ENCODE results near the gene TMEM108.

The TMEM108 gene

DNA sequence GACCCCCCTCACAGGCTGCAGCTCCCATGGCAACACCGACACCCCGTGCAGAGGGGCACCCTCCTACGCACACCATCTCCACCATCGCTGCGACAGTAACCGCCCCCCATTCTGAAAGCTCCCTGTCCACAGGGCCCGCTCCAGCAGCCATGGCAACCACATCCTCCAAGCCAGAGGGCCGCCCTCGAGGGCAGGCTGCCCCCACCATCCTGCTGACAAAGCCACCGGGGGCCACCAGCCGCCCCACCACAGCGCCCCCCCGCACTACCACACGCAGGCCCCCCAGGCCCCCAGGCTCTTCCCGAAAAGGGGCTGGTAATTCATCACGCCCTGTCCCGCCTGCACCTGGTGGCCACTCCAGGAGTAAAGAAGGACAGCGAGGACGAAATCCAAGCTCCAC, 341.7 kb downstream of the TMEM108 start (continued):
- TF ChIP-seq ZNF677 (tag by site-specific recombination; IDR thresholded peaks at IDR 0.05) = no peak
- no peak for TF ChIP-seq GLI4 (tag by site-specific recombination; IDR thresholded peaks at IDR 0.05)
- TF ChIP-seq ZNF112 (tag by site-specific recombination; IDR thresholded peaks at IDR 0.05) = no peak
- TF ChIP-seq, protein P1, sequence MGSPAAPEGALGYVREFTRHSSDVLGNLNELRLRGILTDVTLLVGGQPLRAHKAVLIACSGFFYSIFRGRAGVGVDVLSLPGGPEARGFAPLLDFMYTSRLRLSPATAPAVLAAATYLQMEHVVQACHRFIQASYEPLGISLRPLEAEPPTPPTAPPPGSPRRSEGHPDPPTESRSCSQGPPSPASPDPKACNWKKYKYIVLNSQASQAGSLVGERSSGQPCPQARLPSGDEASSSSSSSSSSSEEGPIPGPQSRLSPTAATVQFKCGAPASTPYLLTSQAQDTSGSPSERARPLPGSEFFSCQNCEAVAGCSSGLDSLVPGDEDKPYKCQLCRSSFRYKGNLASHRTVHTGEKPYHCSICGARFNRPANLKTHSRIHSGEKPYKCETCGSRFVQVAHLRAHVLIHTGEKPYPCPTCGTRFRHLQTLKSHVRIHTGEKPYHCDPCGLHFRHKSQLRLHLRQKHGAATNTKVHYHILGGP (tag by site-specific recombination; IDR thresholded peaks at IDR 0.05) = no peak

DNA sequence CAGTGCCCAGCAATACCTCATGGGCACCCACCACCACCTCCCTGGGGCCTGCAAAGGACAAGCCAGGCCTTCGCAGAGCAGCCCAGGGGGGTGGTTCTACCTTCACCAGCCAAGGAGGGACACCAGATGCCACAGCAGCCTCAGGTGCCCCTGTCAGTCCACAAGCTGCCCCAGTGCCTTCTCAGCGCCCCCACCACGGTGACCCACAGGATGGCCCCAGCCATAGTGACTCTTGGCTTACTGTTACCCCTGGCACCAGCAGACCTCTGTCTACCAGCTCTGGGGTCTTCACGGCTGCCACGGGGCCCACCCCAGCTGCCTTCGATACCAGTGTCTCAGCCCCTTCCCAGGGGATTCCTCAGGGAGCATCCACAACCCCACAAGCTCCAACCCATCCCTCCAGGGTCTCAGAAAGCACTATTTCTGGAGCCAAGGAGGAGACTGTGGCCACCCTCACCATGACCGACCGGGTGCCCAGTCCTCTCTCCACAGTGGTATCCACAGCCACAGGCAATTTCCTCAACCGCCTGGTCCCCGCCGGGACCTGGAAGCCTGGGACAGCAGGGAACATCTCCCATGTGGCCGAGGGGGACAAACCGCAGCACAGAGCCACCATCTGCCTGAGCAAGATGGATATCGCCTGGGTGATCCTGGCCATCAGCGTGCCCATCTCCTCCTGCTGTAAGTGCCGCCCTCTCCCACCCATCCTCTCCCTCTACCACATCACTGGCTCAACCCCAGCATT, 342.5 kb downstream of the TMEM108 start:
- Histone ChIP-seq H3K4me3 (ENCODE audit: low read depth, low read length) (no peak overlapping the region), H3K27ac (ENCODE audit: extremely low read depth, low read depth, low read length) (no peak overlapping the region), H3K4me1 (ENCODE audit: control insufficient read depth, insufficient read depth, low read length) (no peaks in the 10 kb centered on the region), H3K36me3 (ENCODE audit: control insufficient read depth in 2 of 2, insufficient read depth in 1 of 2, low read length in 2 of 2) (no peaks in the 10 kb centered on the region), H3K9me3 (ENCODE audit: control insufficient read depth, insufficient read depth, low read depth, low read length) (no peaks in the 10 kb centered on the region)
- ChIA-PET POLR2A (no interaction called here), CTCF (interaction anchor here (5.3 kb wide), 1 partner anchor 339 kb away, joined by 62 read pairs; no protein-coding TSS in a partner anchor)
- TF ChIP-seq, protein P2, sequence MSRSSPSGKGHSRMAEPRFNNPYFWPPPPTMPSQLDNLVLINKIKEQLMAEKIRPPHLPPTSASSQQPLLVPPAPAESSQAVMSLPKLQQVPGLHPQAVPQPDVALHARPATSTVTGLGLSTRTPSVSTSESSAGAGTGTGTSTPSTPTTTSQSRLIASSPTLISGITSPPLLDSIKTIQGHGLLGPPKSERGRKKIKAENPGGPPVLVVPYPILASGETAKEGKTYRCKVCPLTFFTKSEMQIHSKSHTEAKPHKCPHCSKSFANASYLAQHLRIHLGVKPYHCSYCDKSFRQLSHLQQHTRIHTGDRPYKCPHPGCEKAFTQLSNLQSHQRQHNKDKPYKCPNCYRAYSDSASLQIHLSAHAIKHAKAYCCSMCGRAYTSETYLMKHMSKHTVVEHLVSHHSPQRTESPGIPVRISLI (tag by site-specific recombination; IDR thresholded peaks at IDR 0.05) = no peak
- TF ChIP-seq ZNF677 (tag by site-specific recombination; IDR thresholded peaks at IDR 0.05) (no peak), ZNF155 (tag by site-specific recombination; IDR thresholded peaks at IDR 0.05) (no peak), ZNF549 (tag by site-specific recombination; IDR thresholded peaks at IDR 0.05) (no peak), ZNF558 (tag by site-specific recombination; IDR thresholded peaks at IDR 0.05) (no peak), ZNF660 (tag by site-specific recombination; IDR thresholded peaks at IDR 0.05) (no peak), ZNF530 (tag by site-specific recombination; IDR thresholded peaks at IDR 0.05; ENCODE audit: low read depth) (no peak), OVOL3 (tag by site-specific recombination; IDR thresholded peaks at IDR 0.05) (no peak), ZNF202 (tag by site-specific recombination; IDR thresholded peaks at IDR 0.05; ENCODE audit: borderline replicate concordance) (no peak), ZNF157 (tag by site-specific recombination; IDR thresholded peaks at IDR 0.05) (no peak), ZNF184 (tag by site-specific recombination; IDR thresholded peaks at IDR 0.05) (no peak), ZNF701 (tag by site-specific recombination; IDR thresholded peaks at IDR 0.05) (no peak), ZNF211 (tag by site-specific recombination; IDR thresholded peaks at IDR 0.05; ENCODE audit: low read depth) (no peak)
- TF ChIP-seq, protein P3, sequence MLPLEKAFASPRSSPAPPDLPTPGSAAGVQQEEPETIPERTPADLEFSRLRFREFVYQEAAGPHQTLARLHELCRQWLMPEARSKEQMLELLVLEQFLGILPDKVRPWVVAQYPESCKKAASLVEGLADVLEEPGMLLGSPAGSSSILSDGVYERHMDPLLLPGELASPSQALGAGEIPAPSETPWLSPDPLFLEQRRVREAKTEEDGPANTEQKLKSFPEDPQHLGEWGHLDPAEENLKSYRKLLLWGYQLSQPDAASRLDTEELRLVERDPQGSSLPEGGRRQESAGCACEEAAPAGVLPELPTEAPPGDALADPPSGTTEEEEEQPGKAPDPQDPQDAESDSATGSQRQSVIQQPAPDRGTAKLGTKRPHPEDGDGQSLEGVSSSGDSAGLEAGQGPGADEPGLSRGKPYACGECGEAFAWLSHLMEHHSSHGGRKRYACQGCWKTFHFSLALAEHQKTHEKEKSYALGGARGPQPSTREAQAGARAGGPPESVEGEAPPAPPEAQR (tag by site-specific recombination; IDR thresholded peaks at IDR 0.05) = no peak

DNA sequence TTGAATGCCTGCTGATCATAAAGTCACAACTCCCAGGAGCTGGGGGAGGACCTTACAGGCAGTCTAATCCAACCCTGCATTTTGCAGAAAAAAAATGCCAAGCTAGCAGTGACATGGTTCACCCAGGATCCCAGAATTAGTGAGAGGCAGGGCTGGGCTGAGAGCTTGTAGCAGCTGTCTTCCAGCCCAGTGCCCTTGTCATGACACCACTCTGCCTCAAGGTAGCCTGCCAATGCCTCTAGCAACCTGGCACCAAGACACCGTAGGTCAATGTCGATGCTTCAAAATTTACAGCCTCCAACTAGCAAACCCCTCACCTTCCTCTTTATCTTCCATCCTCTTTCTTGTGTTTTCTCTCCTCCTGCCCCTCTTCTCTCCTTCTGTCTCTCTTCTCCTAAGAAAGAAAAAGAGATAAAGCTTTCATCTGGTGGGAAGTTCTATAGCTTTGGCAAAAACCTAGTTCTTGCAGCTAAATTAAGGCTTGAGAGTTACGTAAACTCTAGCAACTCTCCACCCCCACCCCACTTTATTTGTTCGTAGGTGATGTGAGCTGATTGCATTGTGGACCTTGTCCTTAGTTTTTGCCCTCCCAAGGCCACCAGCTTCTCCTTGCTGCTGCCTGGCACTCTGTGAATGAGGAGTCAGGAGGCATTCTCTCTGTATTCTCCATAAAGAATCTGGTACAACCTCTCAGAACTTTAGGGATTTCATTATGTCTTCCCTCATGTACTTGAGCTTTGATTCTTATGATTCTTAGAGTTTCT, 343.3 kb downstream of the TMEM108 start:
- Histone ChIP-seq H3K4me1 (ENCODE audit: control insufficient read depth, insufficient read depth, low read length) (no peaks in the 10 kb centered on the region), H3K27ac (ENCODE audit: extremely low read depth, low read depth, low read length) (no peak overlapping the region), H3K9me3 (ENCODE audit: control insufficient read depth, insufficient read depth, low read depth, low read length) (no peaks in the 10 kb centered on the region), H3K36me3 (ENCODE audit: control insufficient read depth in 2 of 2, insufficient read depth in 1 of 2, low read length in 2 of 2) (no peaks in the 10 kb centered on the region), H3K4me3 (ENCODE audit: low read depth, low read length) (no peak overlapping the region)
- ChIA-PET CTCF (interaction anchor here (4.4 to 5.3 kb wide), 2 partner anchors 340 to 650 kb away, joined by 31 to 62 read pairs; no protein-coding TSS in a partner anchor), POLR2A (no interaction called here)
- no peak for TF ChIP-seq ZBTB7A (tag by site-specific recombination; IDR thresholded peaks at IDR 0.05; ENCODE audit: low read depth)
- TF ChIP-seq, protein P4, sequence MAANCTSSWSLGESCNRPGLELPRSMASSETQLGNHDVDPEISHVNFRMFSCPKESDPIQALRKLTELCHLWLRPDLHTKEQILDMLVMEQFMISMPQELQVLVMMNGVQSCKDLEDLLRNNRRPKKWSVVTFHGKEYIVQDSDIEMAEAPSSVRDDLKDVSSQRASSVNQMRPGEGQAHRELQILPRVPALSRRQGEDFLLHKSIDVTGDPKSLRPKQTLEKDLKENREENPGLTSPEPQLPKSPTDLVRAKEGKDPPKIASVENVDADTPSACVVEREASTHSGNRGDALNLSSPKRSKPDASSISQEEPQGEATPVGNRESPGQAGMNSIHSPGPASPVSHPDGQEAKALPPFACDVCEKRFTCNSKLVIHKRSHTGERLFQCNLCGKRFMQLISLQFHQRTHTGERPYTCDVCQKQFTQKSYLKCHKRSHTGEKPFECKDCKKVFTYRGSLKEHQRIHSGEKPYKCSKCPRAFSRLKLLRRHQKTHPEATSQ (tag by site-specific recombination; IDR thresholded peaks at IDR 0.05) = no peak
- TF ChIP-seq ZNF529 (tag by site-specific recombination; IDR thresholded peaks at IDR 0.05; ENCODE audit: insufficient replicate concordance) = no peak
- no peak for TF ChIP-seq ZNF548 (tag by site-specific recombination; IDR thresholded peaks at IDR 0.05)
- TF ChIP-seq ZNF350 (tag by site-specific recombination; IDR thresholded peaks at IDR 0.05) = no peak
- TF ChIP-seq, protein P5, sequence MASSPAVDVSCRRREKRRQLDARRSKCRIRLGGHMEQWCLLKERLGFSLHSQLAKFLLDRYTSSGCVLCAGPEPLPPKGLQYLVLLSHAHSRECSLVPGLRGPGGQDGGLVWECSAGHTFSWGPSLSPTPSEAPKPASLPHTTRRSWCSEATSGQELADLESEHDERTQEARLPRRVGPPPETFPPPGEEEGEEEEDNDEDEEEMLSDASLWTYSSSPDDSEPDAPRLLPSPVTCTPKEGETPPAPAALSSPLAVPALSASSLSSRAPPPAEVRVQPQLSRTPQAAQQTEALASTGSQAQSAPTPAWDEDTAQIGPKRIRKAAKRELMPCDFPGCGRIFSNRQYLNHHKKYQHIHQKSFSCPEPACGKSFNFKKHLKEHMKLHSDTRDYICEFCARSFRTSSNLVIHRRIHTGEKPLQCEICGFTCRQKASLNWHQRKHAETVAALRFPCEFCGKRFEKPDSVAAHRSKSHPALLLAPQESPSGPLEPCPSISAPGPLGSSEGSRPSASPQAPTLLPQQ (tag by site-specific recombination; IDR thresholded peaks at IDR 0.05) = no peak
- TF ChIP-seq ZNF571 (tag by site-specific recombination; IDR thresholded peaks at IDR 0.05) = no peak
- TF ChIP-seq ZFP69B (tag by site-specific recombination; IDR thresholded peaks at IDR 0.05) = no peak
- no peak for TF ChIP-seq ZNF777 (tag by site-specific recombination; IDR thresholded peaks at IDR 0.05; ENCODE audit: borderline replicate concordance)

All from HEK293 (cell line).